HG02610 (cell line): Measurements from ENCODE around the gene SLC39A13.

ENCODE experiments used
- ATAC-seq: cut with Tn5 transposase; IDR thresholded peaks from one replicate; pipeline ENCODE4 v1.9.1; 2021; ENCODE audit warnings: mild to moderate bottlenecking, moderate library complexity; ENCODE audit not compliant: unreplicated experiment

Gene SLC39A13

DNA sequence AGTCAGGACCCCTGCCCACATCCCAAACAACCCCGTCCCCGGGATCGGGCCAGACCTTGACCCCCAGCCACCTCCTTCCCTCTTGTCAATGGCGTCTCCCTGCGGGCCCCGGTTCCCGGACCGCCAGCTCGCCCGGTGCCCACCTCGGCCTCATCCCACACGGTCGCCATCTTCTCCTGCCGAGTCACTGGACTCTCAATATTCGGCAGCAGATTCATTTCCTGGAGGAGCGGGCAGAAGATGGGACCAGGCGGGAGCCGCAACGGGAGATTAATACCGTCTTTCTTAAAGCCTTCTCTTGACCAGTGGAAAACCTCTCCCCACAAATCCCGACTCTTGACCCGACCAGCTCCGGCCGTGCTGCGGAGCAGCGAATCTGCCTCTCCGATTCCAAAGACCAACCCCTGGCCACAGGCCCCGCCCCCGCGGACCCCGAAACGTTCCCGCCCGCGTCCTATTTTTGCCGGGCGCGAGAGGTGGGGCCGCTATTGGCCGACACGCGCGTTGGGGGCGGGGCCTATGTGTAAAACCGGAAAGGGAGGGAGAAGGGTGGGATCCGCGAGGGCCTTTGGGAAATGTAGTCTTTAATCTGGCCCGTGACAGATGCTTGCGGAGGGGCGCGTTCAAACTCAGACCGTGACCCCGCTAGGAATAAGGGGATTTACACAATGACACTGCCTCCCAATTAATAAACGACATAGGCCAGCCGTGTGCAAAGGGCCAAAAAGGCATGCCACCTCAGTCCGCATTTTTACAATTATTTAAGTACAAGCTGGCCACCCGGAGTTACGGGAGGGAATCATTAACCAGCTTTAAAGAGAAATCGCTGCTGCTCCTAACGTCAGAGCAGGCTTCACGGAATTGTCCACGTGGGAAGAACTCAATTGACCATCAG lies 17.9 kb downstream of the SLC39A13 start, which contains the start of gene PSMC3:
Gene PSMC3 (minus strand): TSS at position 378 of the 895 bp plus-strand sequence. CDS start 160 bp downstream, at position 218.
- peak; percentile 92 for ATAC-seq

DNA sequence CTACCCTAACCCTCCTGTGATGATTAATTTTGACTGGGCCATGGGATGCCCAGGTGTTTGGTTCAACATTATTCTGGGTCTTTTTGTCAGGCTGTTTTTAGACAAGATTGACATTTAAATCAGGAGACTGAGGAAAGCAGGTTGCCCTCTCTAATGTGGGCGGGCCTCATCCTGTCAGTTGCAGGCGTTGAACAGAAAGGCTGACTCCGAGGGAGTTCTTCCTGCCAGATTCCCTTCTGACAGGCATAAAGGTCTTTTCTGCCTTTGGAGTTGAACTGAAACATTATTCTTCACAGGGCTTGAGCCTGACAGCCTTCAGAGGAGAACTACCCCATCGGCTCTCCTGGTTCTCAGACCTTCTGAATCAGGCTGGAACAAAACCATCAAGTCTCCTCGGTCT lies 22.1 kb downstream of the SLC39A13 start:
- no peak for ATAC-seq

DNA sequence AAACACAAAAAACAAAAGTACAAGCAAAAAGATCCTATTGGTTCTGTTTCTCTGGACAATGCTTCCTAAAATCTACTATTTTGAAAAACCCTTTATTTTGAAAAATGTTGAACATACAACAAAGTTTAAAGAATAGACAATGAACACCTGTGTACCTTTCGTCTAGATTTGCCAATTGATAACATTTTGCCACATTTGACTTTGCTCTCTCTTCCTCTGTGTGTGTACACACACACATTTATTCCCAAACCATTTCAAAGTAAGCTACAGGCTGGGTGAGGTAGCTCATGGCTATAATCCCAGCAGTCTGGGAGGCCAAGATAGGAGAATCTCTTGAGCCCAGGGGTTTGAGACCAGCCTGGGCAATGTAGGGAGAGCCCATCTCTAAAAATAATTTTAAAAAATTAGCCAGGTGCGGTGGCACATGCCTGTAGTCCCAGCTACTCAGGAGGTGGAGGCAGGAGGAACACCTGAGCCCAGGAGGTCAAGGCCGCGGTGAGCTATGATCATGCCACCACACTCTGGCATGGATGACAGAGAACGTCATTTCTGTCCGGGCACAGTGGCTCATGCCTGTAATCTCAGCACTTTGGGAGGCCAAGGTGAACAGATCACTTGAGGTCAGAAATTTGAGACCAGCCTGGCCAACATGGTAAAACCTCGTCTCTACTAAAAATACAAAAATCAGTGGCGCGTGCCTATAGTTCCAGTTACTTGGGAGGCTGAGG lies 23.1 kb downstream of the SLC39A13 start:
- ATAC-seq: no peak

DNA sequence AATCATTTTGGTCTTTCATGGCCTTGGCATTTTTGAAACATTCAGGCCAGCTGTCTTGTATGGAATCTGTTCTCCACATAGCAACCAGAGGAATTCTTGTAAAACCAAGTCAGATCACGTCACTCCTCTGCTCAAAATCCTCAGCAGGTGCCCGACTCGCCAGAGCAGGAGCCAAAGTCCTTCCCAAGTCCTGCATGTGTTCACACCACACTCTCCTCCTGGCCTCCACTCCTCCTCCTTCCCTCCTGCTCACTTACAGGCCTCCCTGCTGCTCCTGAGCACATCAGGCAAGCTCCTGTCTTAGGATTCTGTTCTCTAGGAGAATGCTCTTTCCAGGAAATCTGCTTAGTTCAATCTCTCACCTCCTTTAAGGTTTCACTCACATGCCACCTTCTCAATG lies 24.8 kb downstream of the SLC39A13 start:
- no peak for ATAC-seq

DNA sequence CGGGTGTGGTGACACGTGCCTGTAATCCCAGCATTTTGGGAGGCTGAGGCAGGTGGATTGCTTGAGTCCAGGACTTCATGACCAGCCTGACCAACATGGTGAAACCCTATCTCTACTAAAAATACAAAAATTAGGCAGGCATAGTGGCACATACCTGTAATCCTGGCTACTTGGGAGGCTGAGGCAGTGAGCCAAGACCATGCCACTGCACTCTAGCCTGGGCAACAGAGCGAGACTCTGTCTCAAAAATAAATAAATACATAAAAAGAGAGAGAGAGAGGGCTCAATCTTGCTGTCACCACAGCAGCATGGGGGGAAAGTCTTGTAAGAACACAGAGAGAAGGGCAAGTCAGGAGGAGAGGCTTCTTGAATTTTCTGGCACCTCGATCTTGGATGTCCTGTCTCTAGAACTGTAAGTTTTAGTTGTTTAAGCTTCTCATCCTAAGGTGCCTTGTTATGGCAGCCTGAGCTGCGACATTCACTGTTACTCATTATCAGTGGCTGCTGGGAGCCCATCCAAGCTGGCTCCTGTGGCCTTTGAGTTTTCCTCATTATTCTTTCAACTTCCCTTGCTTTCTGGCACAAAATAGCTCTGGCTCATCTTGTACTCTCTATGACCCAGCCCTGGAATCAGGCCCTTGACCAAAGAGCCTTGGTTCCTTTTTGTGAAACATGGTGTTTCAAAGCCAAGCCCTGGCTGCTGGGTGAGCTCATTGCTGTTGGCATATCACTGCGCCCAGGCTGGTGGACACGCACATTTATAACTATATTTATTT lies 25.8 kb downstream of the SLC39A13 start:
- ATAC-seq: no peak

DNA sequence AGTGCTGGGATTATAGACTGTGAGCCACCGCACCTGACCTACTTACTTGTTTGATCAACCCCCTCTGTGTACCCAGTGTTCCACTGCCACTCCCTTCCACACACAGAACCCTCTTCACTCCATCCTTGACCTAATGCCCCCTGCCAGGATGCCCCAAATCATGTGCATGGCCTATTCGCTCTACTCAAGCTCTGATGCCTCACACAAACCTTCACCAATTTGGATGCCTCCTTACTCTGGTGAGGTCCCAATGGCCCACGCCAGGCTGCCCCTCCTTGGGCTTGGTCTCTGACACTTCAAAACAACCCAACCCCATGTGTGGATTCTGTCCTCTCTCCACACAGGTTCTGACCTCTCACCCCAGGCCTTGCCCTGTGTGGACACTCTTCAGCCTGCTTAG lies 27.3 kb downstream of the SLC39A13 start:
- no peak for ATAC-seq

DNA sequence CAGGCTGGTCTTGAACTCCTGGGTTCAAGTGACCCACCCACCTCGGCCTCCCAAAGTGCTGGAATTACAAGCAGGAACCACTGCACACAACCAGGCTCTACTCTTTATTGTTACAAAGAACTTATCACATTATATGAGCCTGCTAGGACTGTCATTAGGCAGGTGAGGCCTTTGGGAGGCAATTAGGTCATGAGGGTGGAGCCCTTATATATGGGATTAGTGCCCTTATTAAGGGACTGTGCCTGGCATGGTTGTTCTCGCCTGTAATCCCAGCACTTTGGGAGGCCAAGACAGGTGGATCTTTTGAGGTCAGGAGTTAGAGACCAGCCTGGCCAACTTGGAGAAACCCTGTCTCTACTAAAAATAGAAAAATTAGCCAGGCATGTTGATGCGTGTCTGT lies 28.3 kb downstream of the SLC39A13 start:
- ATAC-seq: no peak

DNA sequence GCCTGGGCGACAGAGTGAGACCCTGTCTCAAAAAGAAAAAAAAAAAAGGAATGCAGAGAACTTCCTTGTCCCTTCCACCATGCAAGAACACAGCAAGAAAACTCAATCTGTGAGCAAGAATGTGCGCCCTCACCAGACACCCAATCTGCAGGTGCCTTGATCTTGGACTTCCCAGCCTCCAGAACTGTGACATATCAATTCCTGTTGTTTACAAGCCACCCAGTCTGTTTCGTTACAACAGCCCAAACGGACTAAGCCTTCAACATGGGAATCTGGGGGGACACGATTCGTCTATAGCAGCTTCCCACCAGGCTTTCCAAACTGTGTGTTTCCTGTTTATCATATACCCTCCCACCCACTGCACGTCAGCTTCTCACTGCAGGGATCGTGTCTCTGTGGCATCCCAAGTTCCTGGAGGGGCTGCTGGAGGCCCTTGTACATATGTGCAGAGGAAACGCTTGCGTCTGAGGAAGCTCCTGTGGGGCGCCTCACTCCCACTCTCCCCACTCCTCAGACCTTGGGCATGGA lies 28.9 kb downstream of the SLC39A13 start:
- no peak for ATAC-seq

DNA sequence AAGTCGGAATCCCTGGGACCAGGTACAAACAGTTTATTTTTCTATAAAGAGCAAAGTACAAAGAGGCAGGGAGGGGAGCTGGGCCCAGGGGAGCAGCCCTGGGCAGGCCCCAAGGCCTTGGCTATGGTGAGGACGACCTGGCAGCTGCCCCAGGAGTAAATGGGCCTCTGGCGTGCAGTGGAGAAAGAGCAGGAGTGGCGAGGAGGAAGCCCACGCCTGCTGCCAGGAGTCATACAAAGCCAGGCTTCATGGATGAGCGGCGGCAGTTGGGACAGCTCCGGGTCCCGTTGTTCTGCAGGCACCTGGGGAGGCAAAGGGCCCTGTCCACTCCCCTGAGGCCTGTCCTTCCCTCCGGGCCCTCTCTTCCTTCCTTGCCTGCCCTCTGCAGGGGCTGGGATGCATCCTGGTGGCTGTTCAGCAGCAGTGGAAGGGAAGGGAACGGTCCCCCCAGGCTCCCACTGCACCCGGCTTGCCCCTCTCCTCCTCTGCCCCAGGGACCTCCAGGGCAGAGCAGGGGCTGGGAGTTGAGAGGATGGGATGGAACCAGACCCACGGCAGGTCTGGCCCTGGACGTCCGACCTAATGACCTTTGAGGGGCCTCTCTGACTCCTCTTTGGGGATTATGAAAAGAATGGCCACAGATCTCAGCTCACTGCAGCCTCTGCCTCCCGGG lies 29.5 kb downstream of the SLC39A13 start:
- no peak for ATAC-seq

DNA sequence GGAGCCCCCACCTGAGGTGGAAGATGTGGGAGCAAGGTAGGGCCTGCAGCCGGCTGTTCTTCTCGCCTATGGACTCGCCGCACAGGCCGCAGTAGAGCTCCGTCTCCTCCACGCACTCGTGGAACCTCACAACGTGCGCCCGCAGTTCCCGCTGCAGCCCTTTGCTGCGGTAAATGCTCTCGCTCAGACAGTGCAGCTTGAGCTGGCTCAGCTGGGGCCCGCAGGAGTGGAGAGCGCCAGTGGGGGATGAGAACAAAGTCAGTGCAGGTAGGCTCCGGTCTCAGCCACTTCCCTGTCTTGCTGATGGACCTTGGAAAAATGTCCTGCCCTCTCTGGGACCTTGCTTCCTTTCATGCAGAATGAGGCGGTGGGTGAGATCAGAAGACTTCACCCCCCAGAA lies 30.3 kb downstream of the SLC39A13 start:
- ATAC-seq: no peak

DNA sequence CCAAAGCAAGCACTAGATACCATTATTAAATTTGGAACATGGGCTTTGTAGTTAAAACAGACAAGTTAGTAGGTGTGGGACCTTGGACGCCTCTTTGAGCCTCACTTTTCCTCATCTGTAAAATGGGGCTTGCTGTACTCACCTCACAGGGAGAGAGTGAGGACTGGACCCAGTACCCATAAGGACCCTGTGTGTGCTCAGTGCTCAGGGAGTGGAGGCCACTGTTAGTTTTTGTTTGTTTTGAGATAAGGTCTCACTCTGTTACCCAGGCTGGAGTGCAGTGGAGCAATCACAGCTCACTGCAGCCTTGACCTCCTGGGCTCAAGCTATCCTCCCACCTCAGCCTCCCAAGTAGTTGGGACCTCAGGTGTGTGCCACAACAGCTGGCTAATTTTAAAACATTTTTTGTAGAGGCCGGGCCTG lies 31.7 kb downstream of the SLC39A13 start:
- ATAC-seq: no peak

DNA sequence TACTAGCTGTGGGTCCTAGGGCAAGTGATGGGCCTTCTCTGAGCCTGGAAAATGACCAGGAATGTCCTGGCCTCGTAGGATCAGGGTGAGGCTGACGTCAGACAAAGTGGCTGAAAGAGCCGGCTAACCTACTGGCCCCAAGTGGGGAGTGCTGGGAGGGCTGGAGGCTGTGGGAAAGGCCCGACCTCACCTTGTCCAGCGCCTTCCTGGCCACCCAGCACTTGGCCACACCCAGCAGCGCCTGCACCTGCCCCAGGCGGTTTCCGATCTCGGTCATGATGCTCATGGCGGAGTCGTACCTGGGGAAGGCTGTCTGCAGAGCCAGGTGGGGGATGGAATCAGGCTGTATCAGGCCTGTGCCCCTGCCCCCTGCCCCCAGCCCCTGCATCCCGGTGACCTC lies 33.0 kb downstream of the SLC39A13 start:
- ATAC-seq: no peak

DNA sequence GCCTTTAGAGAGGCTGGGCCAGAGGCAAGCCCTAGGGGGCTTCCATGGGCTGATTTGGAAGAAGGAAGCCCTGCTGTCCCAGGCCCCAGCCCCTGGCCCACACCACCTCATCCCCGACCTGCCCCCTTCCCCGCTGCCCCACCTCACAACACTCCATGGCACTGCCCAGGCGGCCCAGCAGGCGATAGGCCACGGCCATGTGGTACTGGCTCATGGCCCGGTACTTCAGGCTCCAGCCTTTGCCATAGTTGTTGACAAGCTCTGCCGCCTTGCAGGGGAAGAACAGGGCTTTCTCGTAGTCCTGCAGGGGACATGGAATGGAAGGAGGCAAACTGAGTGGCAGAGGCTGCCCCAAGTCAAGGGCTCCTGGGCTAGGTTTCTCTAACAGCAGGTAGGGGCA lies 34.1 kb downstream of the SLC39A13 start:
- no peak for ATAC-seq

DNA sequence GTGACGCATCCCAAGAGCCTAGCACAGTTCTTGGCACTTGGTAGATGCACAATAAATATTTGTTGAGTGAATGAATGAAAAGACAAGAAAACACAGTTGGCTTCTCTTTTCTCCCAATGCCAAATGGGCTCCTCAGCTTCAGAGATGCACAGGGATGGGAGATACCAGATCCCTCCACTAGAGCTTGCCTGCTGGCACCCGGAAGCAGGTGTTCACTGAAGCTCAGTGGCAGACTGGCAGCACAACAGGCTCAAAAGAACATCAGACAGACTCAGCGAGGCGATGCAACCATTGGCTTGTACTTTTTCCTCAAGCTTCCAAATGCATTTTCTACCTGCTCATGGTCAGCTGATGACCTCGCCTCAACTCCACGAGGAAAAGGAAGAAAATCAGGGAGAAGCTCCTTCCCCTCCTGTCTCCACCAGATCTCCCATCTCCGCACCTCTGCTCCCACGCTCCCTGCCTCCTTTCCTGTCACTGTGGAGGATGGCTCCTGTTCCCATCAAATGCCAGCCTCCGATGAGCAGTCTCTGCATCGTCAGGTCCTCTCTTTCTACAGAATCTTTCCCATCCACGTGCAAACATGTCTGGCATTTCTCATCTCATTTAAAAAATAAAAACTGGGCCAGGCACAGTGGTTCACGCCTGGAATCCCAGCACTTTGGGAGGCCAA lies 34.8 kb downstream of the SLC39A13 start:
- no peak for ATAC-seq

DNA sequence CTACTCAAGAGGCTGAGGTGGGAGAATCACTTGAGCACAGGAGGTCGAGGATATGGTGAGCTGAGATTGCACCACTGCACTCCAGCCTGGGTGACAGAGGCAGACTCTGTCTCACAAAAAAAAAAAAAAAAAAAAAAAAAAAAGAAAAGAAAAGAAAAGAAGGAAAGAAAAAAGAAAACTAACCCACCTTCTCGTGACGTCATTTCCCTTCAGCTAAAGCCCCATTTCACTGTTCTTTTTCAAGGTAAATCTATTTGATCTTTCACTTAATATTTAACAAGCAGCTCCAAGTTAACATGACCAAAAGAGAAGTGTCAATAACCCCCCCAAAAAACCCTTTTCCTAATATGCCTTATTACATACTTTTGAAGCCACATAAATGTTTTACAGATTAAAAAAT lies 35.4 kb downstream of the SLC39A13 start:
- ATAC-seq: no peak

DNA sequence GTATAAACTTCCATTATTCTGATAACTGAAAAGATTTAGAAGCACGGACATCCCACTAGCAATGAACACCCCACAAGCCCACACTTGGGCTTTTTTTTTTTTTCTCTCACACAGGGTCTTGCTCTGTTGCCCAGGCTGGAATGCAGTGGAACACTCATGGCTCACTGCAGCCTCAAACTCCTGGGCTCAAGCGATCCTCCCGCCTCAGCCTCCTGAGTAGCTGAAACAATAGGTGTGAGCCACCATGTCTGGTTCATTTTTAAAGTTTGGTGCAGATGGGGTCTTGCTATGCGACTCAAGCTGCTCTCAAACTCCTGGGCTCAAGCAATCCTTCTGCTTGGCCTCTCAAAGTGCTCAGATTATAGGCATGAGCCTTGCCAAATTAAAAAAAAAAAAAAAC lies 37.5 kb downstream of the SLC39A13 start:
- no peak for ATAC-seq

DNA sequence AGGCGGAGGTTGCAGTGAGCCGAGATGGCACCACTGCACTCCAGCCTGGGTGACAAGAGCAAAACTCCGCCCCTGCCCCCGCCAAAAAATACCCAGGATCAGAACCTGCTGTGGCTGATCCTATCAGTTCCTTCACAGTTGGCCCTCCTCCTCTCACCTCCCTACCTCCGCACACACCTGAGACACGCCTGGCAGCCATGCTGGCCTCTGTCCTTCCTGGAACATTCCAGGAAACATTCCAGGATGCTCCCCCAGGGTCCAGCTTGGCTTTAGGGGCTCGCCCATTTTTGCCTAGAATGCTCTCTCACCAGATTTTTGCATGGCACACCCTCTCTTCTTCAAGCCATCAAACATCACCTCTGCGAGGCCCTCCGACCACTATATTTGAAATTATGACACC lies 38.4 kb downstream of the SLC39A13 start:
- ATAC-seq: no peak

DNA sequence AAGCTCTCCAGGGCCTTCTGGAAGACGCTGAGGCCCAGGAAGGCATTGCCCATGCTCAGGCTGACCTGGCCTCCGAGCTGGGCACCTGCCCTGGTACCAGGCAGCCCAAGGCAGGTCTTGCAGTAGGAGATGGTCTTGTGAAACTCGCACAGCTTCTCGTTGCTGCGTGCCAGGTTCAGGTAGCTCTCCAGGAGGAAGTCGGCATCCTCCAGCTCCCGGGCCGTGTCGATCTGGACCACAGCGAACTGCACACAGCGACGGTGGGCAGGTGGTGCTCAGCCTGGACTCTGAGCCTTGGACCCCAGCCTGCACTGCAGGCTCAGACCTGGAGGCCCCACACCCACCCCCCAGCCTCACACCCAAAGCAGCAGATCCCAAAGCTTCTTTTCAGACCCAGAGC lies 39.5 kb downstream of the SLC39A13 start:
- ATAC-seq: no peak

DNA sequence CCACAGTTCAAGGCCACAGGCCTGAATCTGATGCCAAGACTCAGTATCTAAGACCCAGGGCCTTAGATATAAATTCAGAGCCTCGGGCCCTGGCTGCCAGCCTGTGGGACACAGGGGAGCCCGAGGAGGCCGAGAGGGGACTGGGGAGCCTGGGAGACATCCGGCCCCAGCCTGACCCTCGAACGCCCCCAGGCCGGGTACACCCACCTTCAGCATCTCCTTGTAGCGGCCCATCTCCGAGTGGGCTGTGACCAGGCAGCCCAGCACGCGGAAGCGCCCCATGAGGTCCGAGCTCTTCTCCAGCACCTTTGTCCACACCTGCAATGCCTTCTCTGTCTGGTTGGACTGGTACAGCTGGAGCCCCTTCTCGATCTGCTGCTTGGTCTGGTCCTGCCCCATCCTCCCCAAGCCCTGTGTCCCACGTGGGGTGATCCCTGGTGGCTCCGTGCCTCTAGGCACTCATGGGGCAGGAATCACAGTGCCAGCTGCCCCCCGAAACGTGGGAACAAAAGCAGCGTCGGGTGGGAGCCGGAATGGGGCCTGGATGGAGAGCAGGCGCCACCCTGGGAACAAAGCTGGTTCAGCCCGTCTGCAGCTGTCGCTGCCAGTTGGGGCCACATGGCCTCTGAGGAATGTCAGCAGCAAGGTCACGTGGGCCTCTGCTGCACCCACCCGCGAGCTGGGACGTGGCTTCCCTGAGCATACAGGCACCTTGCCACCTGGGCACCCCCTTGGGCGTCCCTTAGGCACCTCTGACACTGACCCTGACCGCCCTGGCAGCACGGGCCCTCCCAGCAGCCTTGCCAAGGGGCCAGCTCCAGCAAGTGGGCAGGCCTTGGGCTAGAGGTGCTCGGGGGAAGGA lies 40.4 kb downstream of the SLC39A13 start, which contains the start of gene RAPSN:
Gene RAPSN (minus strand): TSS at position 571 of the 862 bp plus-strand sequence. CDS start 172 bp downstream, at position 399.
- ATAC-seq: no peak
